CD4-positive, alpha-beta memory T cell (primary cell): ENCODE data around the gene C11orf58. TPM values are rescaled to one million over a fixed set of nuclear protein-coding genes. Genes with fewer than 3 reads are reported as not detected.

Experiments used
- CTCF ChIA-PET: fragments of 350-600 bp; sonication (Branson Sonifier 250); formaldehyde crosslinking; loops from one replicate; lab custom pipeline; 2021; ENCODE audit warnings: inconsistent platforms; ENCODE audit not compliant: partially characterized antibody; lab: Charles Lee
- POLR2A ChIA-PET: fragments of 350-600 bp; sonication (Branson Sonifier 250); formaldehyde crosslinking; loops from one replicate; lab custom pipeline; 2021; ENCODE audit not compliant: partially characterized antibody; lab: Charles Lee
- DNase-seq, 5 donors: peaks; one replicate each; pipeline versions ENCODE4 v3.0.0 to v3.0.0-alpha.2; 2020 to 2022; ENCODE audit warnings: mixed read lengths in 1 of 5
- H3K27ac ChIP-seq: one replicate; pipeline ENCODE4 v1.7.0; 2013; ENCODE audit warnings: low read depth, low read length
- H3K27me3 ChIP-seq: 2 replicates; pipeline ENCODE4 v1.7.0; 2013; ENCODE audit warnings: mild to moderate bottlenecking, low read length, moderate library complexity; ENCODE audit not compliant: insufficient read depth
- H3K36me3 ChIP-seq: 2 replicates; pipeline ENCODE4 v1.7.0; 2013; ENCODE audit warnings: mild to moderate bottlenecking, low read length, moderate library complexity; ENCODE audit not compliant: insufficient read depth
- H3K4me1 ChIP-seq: 2 replicates; pipeline ENCODE4 v1.7.0; 2013; ENCODE audit warnings: mild to moderate bottlenecking, low read length, moderate library complexity; ENCODE audit not compliant: insufficient read depth
- H3K4me3 ChIP-seq, 2 donors: one replicate each; pipeline ENCODE4 v1.7.0; 2013; ENCODE audit warnings: low read length in 2 of 2, mild to moderate bottlenecking in 1 of 2
- H3K9me3 ChIP-seq, 2 donors: one replicate each; pipeline ENCODE4 v1.7.0; 2013; ENCODE audit warnings: low read length in 2 of 2, control low read depth in 1 of 2; ENCODE audit not compliant: control insufficient read depth in 1 of 2
- H3K27ac Mint-ChIP-seq, 7 donors: one replicate each; pipeline ENCODE4 v1.8.0; 2020 to 2021; ENCODE audit warnings: mixed read lengths in 7 of 7, mild to moderate bottlenecking in 6 of 7, inconsistent platforms in 3 of 7, moderate library complexity in 3 of 7
- H3K27me3 Mint-ChIP-seq, 2 donors: one replicate each; pipeline ENCODE4 v1.8.0; 2020 to 2021; ENCODE audit warnings: mixed read lengths in 2 of 2
- H3K36me3 Mint-ChIP-seq, 2 donors: one replicate each; pipeline ENCODE4 v1.8.0; 2020 to 2021; ENCODE audit warnings: mixed read lengths in 2 of 2, inconsistent platforms in 1 of 2, mild to moderate bottlenecking in 1 of 2
- H3K4me1 Mint-ChIP-seq, 4 donors: one replicate each; pipeline ENCODE4 v1.8.0; 2020 to 2021; ENCODE audit warnings: mixed read lengths in 4 of 4, mild to moderate bottlenecking in 1 of 4
- H3K4me3 Mint-ChIP-seq, 8 donors: one replicate each; pipeline ENCODE4 v1.8.0; 2020 to 2021; ENCODE audit warnings: mixed read lengths in 8 of 8, mild to moderate bottlenecking in 7 of 8, moderate library complexity in 6 of 8, inconsistent platforms in 3 of 8
- H3K9me3 Mint-ChIP-seq, 8 donors: one replicate each; pipeline ENCODE4 v1.8.0; 2020 to 2021; ENCODE audit warnings: mixed read lengths in 8 of 8, mild to moderate bottlenecking in 5 of 8, inconsistent platforms in 3 of 8, moderate library complexity in 1 of 8
- intact Hi-C: fragments of 100-400 bp; cut with micrococcal nuclease; formaldehyde crosslinking; loops from one replicate; pipeline ENCODE4 v1.15.1; 2023
- polyA plus RNA-seq, 2 donors: library from polyadenylated mRNA; unstranded; fragments of 300-500 nt; fragmentation: Illumina TruSeq; gene quantifications; one replicate each; pipeline ENCODE4 v1.2.3, GENCODE V29; 2021
- total RNA-seq, 2 experiments: library from RNA; stranded (reverse); gene quantifications; one replicate each; pipeline ENCODE4 v1.2.3, GENCODE V29; 2021

C11orf58 gene
- total and polyA plus RNA-seq, 4 experiments from 2014 or later, result 145 to 221 (median 158) TPM

- H3K4me3 Mint-ChIP-seq, result no peak overlapping the region
Measured at GRCh38 chr11:16767957-16768356, 29.5 kb downstream of the C11orf58 start.

GRCh38 chr11:16769386-16769785, 30.9 kb downstream of the C11orf58 start:
- CTCF ChIA-PET, result no interaction called here
- intact Hi-C loops, result no loop called here
- no peak for DNase-seq

More at GRCh38 chr11:16767957-16768356, 29.5 kb downstream of the C11orf58 start:
- Histone ChIP-seq H3K9me3 (no peaks in the 10 kb centered on the region), H3K4me3 (no peak overlapping the region), H3K27me3 (no peaks in the 10 kb centered on the region), H3K27ac (no peak overlapping the region), H3K4me1 (no peaks in the 10 kb centered on the region), H3K36me3 (no peaks in the 10 kb centered on the region)
- no peak for DNase-seq
- no peaks in the 10 kb centered on the region for H3K4me1 Mint-ChIP-seq
- no peaks in the 10 kb centered on the region for H3K36me3 Mint-ChIP-seq
- CTCF ChIA-PET, result no interaction called here
- no peaks in the 10 kb centered on the region for H3K9me3 Mint-ChIP-seq
- H3K27me3 Mint-ChIP-seq, result peaks cover 0 to 2% of the 10 kb centered on the region in 2 donors
- intact Hi-C loops, result no loop called here
- H3K27ac Mint-ChIP-seq, result no peak overlapping the region
- POLR2A ChIA-PET, result no interaction called here

GRCh38 chr11:16770016-16770415, 31.6 kb downstream of the C11orf58 start:
- ChIA-PET CTCF (no interaction called here), POLR2A (no interaction called here)
- Histone ChIP-seq H3K36me3 (no peaks in the 10 kb centered on the region), H3K9me3 (no peaks in the 10 kb centered on the region), H3K4me1 (no peaks in the 10 kb centered on the region), H3K4me3 (no peak overlapping the region), H3K27me3 (no peaks in the 10 kb centered on the region), H3K27ac (no peak overlapping the region)
- DNase-seq, result no peak
- Mint-ChIP-seq H3K9me3 (no peaks in the 10 kb centered on the region), H3K27me3 (peaks cover 0 to 2% of the 10 kb centered on the region in 2 donors), H3K36me3 (no peaks in the 10 kb centered on the region), H3K4me1 (no peaks in the 10 kb centered on the region), H3K4me3 (no peak overlapping the region), H3K27ac (no peak overlapping the region)
- intact Hi-C loops, result no loop called here

More at GRCh38 chr11:16769386-16769785, 30.9 kb downstream of the C11orf58 start:
- Histone ChIP-seq H3K27ac (no peak overlapping the region), H3K9me3 (no peaks in the 10 kb centered on the region), H3K36me3 (no peaks in the 10 kb centered on the region), H3K27me3 (no peaks in the 10 kb centered on the region), H3K4me1 (no peaks in the 10 kb centered on the region), H3K4me3 (no peak overlapping the region)
- Mint-ChIP-seq H3K4me1 (no peaks in the 10 kb centered on the region), H3K27ac (no peak overlapping the region), H3K27me3 (peaks cover 0 to 2% of the 10 kb centered on the region in 2 donors), H3K9me3 (no peaks in the 10 kb centered on the region), H3K4me3 (no peak overlapping the region), H3K36me3 (no peaks in the 10 kb centered on the region)
- POLR2A ChIA-PET, result no interaction called here

- ChIA-PET CTCF (interaction anchor here (0.6 to 1.4 kb wide), 4 partner anchors 13 to 16 kb away, joined by 3 to 6 read pairs (median 3); no protein-coding TSS in a partner anchor), POLR2A (no interaction called here)
- Histone ChIP-seq H3K36me3 (no peaks in the 10 kb centered on the region), H3K27ac (no peak overlapping the region), H3K4me1 (no peaks in the 10 kb centered on the region), H3K9me3 (no peaks in the 10 kb centered on the region), H3K27me3 (no peaks in the 10 kb centered on the region), H3K4me3 (no peak overlapping the region)
- intact Hi-C loops, result no loop called here
- no peak for DNase-seq
- no peak overlapping the region for H3K4me3 Mint-ChIP-seq
- H3K27ac Mint-ChIP-seq, result no peak overlapping the region
- no peaks in the 10 kb centered on the region for H3K27me3 Mint-ChIP-seq
- no peaks in the 10 kb centered on the region for H3K4me1 Mint-ChIP-seq
- no peaks in the 10 kb centered on the region for H3K9me3 Mint-ChIP-seq
- no peaks in the 10 kb centered on the region for H3K36me3 Mint-ChIP-seq
Measured at GRCh38 chr11:16771350-16772140, 33.1 kb downstream of the C11orf58 start.

GRCh38 chr11:16772141-16772512, 33.7 kb downstream of the C11orf58 start:
- Mint-ChIP-seq H3K9me3 (no peaks in the 10 kb centered on the region), H3K4me1 (no peaks in the 10 kb centered on the region), H3K36me3 (no peaks in the 10 kb centered on the region), H3K27me3 (no peaks in the 10 kb centered on the region), H3K4me3 (no peak overlapping the region), H3K27ac (no peak overlapping the region)
- ChIA-PET POLR2A (no interaction called here), CTCF (interaction anchor here (1.1 to 1.4 kb wide), 2 partner anchors 13 to 15 kb away, joined by 3 to 6 read pairs; no protein-coding TSS in a partner anchor)
- H3K9me3 ChIP-seq, result no peaks in the 10 kb centered on the region
- H3K36me3 ChIP-seq, result no peaks in the 10 kb centered on the region
- no peaks in the 10 kb centered on the region for H3K4me1 ChIP-seq
- H3K27me3 ChIP-seq, result no peaks in the 10 kb centered on the region
- no peak overlapping the region for H3K4me3 ChIP-seq
- H3K27ac ChIP-seq, result no peak overlapping the region
- intact Hi-C loops, result no loop called here
- DNase-seq, result no peak

GRCh38 chr11:16773981-16774935, 35.8 kb downstream of the C11orf58 start:
- Mint-ChIP-seq H3K4me3 (no peak overlapping the region), H3K9me3 (no peaks in the 10 kb centered on the region), H3K27me3 (no peaks in the 10 kb centered on the region), H3K36me3 (peaks cover 0 to 2% of the 10 kb centered on the region in 2 donors), H3K27ac (no peak overlapping the region), H3K4me1 (no peaks in the 10 kb centered on the region)
- no peak for DNase-seq
- no peak overlapping the region for H3K27ac ChIP-seq
- H3K27me3 ChIP-seq, result no peaks in the 10 kb centered on the region
- H3K36me3 ChIP-seq, result no peaks in the 10 kb centered on the region
- no peaks in the 10 kb centered on the region for H3K4me1 ChIP-seq
- ChIA-PET POLR2A (no interaction called here), CTCF (interaction anchor here (0.6 to 2.7 kb wide), 4 partner anchors 11 to 286 kb away, joined by 3 to 16 read pairs (median 6); no protein-coding TSS in a partner anchor)
- no peak overlapping the region for H3K4me3 ChIP-seq
- no peaks in the 10 kb centered on the region for H3K9me3 ChIP-seq
- intact Hi-C loops, result no loop called here
